Activated CD8-positive, alpha-beta T cell treated with anti-CD3 and anti-CD28 coated beads for 36 hours (primary cell): Measurements from ENCODE around the gene PLPP4. TPM values are rescaled to one million over a fixed set of nuclear protein-coding genes. Genes with fewer than 3 reads are reported as not detected.

Source experiments
- ATAC-seq: fragments of 200-7000 bp; cut with Tn5 transposase; one replicate; pipeline ENCODE4 v1.10.0; 2021; ENCODE audit warnings: mild to moderate bottlenecking, moderate library complexity
- CTCF ChIA-PET: fragments of 350-600 bp; sonication (Branson Sonifier 250); formaldehyde crosslinking; loops from one replicate; lab custom pipeline; 2021; ENCODE audit warnings: antibody characterized with exemption; lab: Charles Lee
- POLR2A ChIA-PET: fragments of 350-600 bp; sonication (Branson Sonifier 250); formaldehyde crosslinking; loops from one replicate; lab custom pipeline; 2021; ENCODE audit warnings: antibody characterized with exemption; lab: Charles Lee
- DNase-seq: peaks from one replicate; pipeline ENCODE4 v3.0.0-alpha.2; 2020
- H3K27ac Mint-ChIP-seq: one replicate; pipeline ENCODE4 v1.8.0; 2021; ENCODE audit warnings: mild to moderate bottlenecking, mixed read lengths
- H3K27me3 Mint-ChIP-seq: one replicate; pipeline ENCODE4 v1.8.0; 2021; ENCODE audit warnings: mixed read lengths
- H3K36me3 Mint-ChIP-seq: one replicate; pipeline ENCODE4 v1.8.0; 2021; ENCODE audit warnings: low read depth, mixed read lengths
- H3K4me1 Mint-ChIP-seq: one replicate; pipeline ENCODE4 v1.8.0; 2021; ENCODE audit warnings: low read depth, mixed read lengths
- H3K4me3 Mint-ChIP-seq: one replicate; pipeline ENCODE4 v1.8.0; 2021; ENCODE audit warnings: mild to moderate bottlenecking, moderate library complexity, mixed read lengths
- H3K9me3 Mint-ChIP-seq: one replicate; pipeline ENCODE4 v1.8.0; 2021; ENCODE audit warnings: mixed read lengths
- CTCF ChIP-seq: fragments of 200-600 bp; IDR thresholded peaks from one replicate; pipeline ENCODE4 v1.8.0; 2022; ENCODE audit warnings: antibody characterized with exemption, mild to moderate bottlenecking
- intact Hi-C: fragments of 100-400 bp; cut with micrococcal nuclease; formaldehyde crosslinking; loops from one replicate; pipeline ENCODE4 v1.10.0; 2022
- total RNA-seq, 2 experiments: library from RNA; stranded (reverse); gene quantifications; one replicate each; pipeline ENCODE4 v1.2.3, GENCODE V29; 2021

PLPP4 gene
- total RNA-seq, 2 experiments from 2014 or later = not detected

GRCh38 chr10:120483006-120483405 is 26.0 kb downstream of the PLPP4 start:
- peaks cover 4% of the 10 kb centered on the region for H3K27me3 Mint-ChIP-seq
- intact Hi-C loops = no loop called here
- no peak overlapping the region for H3K27ac Mint-ChIP-seq
- H3K4me3 Mint-ChIP-seq = no peak overlapping the region
- no peaks in the 10 kb centered on the region for H3K4me1 Mint-ChIP-seq
- ATAC-seq (no peak), DNase-seq (no peak)
- POLR2A ChIA-PET = no interaction called here
- TF ChIP-seq CTCF = no peak
- CTCF ChIA-PET = no interaction called here
- H3K9me3 Mint-ChIP-seq = peaks cover 4% of the 10 kb centered on the region
- H3K36me3 Mint-ChIP-seq = no peaks in the 10 kb centered on the region

GRCh38 chr10:120483651-120484301 is 26.7 kb downstream of the PLPP4 start:
- Mint-ChIP-seq H3K9me3 (peaks cover 4% of the 10 kb centered on the region), H3K27ac (no peak overlapping the region), H3K36me3 (no peaks in the 10 kb centered on the region), H3K4me1 (no peaks in the 10 kb centered on the region), H3K27me3 (peaks cover 4% of the 10 kb centered on the region), H3K4me3 (no peak overlapping the region)
- DNase-seq = no peak
- POLR2A ChIA-PET = no interaction called here
- TF ChIP-seq CTCF = no peak
- intact Hi-C loops = no loop called here
- no peak for ATAC-seq
- CTCF ChIA-PET = no interaction called here

GRCh38 chr10:120485946-120486345 is 28.9 kb downstream of the PLPP4 start:
- TF ChIP-seq CTCF = no peak
- H3K4me3 Mint-ChIP-seq = no peak overlapping the region
- CTCF ChIA-PET = no interaction called here

GRCh38 chr10:120486671-120487205 is 29.7 kb downstream of the PLPP4 start:
- ATAC-seq (no peak), DNase-seq (no peak)
- Mint-ChIP-seq H3K4me1 (no peaks in the 10 kb centered on the region), H3K36me3 (no peaks in the 10 kb centered on the region), H3K27ac (no peak overlapping the region), H3K9me3 (peaks cover 4% of the 10 kb centered on the region), H3K27me3 (no peaks in the 10 kb centered on the region), H3K4me3 (no peak overlapping the region)
- ChIA-PET POLR2A (no interaction called here), CTCF (interaction anchor here (0.8 kb wide), 1 partner anchor 63 kb away, joined by 3 read pairs; no protein-coding TSS in a partner anchor)
- intact Hi-C loops = no loop called here
- no peak for TF ChIP-seq CTCF

More at GRCh38 chr10:120485946-120486345, 28.9 kb downstream of the PLPP4 start:
- Mint-ChIP-seq H3K4me1 (no peaks in the 10 kb centered on the region), H3K36me3 (no peaks in the 10 kb centered on the region), H3K27ac (no peak overlapping the region), H3K9me3 (peaks cover 4% of the 10 kb centered on the region), H3K27me3 (no peaks in the 10 kb centered on the region)
- POLR2A ChIA-PET = no interaction called here
- no peak for DNase-seq
- intact Hi-C loops = no loop called here
- ATAC-seq = no peak

GRCh38 chr10:120490288-120490687 is 33.3 kb downstream of the PLPP4 start:
- Mint-ChIP-seq H3K36me3 (no peaks in the 10 kb centered on the region), H3K4me1 (no peaks in the 10 kb centered on the region), H3K27me3 (peaks cover 4% of the 10 kb centered on the region), H3K4me3 (no peak overlapping the region), H3K9me3 (no peaks in the 10 kb centered on the region), H3K27ac (no peak overlapping the region)
- intact Hi-C loops = no loop called here
- TF ChIP-seq CTCF = no peak
- CTCF ChIA-PET = no interaction called here
- ATAC-seq (no peak), DNase-seq (no peak)
- POLR2A ChIA-PET = no interaction called here
